ENCODE data around the gene TRIM25.

TRIM25 gene

DNA sequence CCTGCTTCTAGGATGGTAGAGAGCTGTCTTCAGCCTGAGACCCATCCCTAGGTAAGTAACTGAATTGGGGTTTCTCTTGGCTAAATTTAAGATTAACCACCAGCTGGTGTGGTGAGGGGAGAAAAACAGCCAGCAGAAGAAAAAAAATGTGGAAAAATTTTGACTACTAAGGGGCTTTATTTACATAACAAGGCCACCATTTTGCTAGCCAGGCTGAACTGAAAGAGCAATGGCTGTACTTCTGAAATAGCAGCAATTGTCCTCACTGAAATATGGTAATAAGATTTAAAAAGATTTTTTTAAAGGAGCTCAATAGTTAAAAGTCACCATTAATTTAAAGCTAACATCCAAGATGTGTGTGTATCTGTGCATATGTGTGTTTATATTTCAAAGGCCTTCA, 12.4 kb upstream of the TRIM25 start:
- no peak for DNase-seq (ENCODE audit: low read depth)

DNA sequence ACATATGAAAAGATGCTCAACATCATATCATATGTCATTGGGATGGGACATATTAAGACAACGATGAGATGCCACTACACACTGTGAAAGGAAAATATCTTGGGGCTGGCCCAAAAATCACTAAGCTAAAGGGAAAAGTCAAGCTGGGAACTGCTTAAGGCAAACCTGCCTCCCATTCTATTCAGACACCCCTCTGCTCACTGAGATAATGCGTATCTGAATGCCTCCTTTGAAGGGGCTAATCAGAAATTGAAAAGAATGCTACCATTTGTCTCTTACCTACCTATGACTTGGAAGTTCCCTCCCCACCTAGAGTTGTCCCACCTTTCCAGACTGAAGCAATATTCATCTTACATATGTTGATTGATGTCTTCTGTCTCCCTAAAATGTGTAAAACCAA, 11.2 kb upstream of the TRIM25 start:
- DNase-seq (ENCODE audit: low read depth) = no peak

DNA sequence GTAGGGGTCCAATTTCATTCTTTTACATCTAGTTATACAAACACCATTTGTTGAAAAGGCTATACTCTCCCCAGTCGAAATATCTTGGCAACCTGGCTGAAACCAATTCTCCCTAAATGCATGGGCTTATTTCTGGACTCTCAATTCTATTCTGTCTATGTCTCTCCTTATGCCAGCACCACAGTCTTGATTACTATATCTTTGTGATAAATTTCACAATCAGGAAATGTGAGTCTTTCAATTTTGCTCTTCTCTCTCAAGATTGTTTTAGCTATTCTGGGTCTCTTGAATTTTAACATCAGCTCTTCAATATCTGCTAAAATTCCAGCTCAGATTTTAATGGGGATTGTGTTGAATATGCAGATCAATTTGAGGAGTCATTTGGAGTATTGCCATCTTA, 5.9 kb upstream of the TRIM25 start:
- DNase-seq (ENCODE audit: low read depth) = no peak

DNA sequence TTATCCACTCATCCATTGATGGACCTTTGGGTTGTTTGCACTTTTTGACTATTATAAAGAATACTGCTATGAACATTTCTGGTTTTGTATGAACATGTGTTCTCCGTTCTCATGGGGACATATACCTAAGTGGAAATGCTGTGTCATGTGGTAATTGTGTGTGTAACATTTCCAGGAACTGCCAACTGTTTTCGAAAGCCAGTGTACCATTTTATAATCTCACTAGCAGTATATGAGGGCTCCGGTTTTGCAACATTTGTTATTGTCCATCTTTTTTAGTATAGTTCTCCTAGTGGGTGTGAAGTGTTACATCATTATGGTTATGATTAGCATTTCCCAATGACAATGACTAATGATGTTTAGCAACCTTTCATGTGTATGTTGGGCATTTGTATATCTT, 5.1 kb upstream of the TRIM25 start:
- DNase-seq (ENCODE audit: low read depth) = no peak

DNA sequence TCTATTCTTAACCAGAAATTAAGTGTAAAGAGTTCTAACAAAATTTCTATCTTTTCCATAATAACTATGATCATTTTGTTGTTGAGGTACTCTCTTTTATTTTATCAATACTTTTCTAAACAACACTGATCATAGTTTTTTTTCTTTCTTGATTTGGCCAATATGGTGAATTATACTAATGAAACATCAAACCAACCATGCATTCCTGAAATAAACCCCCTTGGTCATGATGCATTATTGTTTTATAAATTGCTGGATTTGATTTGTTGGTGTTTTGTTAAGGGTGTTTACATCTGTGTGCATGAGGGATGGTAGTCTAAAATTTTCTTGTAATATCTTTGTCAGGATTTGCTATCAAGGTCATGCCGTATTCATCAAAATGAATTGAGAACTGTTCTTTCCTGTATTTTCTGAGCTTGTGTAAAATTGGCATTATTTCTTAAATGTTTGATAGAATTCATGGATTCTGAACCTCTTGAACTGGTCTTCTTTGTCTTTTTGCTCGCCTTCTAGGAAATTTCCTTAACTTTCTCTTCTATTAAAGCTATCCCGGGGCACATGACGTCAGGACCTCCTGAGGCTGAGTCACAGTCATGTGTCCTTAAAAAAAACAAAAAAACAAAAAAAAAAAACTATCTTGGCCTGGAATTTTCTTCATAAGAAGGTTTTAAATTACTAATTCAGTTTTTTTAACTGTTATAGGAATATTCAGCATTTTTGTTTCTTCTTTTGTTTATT, 3.9 kb upstream of the TRIM25 start:
- no peak for DNase-seq (ENCODE audit: low read depth)

DNA sequence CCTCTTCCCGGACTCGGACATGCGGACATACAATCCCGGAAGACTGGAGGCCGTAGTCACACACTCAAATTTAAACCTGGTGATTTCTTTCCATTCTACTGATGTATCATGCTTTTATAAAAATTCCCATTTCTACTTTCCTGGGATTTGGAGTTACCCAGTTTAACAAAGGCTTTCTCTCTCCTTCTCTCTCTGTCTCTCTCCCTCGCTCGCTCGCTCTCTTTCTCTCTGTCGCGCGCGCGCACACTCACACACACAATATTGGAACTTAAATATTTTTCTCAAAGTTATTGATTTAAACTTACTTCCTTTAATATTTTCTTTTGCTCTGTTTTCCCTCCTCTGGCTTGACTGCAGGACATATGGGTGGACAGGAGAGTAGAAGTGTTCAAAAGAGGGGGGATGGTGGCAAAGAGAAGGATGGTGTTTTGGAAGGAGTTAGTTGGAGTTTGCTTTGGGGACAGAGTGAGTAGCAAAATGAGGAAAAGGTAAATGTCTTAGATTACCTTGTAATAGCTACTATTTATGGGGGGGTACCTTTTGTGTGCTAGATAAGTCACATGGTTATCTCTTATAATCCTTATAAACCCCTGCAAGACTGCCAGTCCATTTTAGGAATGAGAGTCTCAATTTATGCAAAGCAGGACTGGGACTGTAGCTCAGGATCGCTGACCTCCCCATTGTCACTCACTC, 878 bp upstream of the TRIM25 start:
- no peak for DNase-seq (ENCODE audit: low read depth)

DNA sequence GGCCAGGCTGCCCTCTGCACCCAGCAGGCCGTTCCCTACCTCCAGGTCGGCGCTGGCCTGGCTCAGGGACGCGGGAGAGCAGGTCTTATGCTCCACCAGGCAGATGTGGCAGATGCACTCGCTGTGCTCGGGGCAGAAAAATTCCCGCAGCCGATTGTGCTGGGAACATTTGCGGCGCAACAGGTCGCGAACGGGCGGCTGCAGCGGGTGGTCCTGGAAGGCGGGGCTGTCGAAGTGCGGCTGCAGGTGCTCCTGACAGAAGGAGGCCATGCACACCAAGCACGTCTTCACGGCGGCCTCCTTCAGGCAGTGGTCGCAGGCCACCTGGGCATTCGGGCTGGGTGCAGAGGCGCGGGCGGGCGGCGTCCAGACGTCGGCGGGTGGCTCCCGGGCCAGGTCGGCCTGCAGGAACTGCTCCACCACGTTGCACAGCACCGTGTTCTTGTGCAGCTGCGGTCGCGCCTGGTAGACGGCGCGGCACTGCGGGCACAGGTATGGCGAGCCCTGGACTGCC, 439 bp downstream of the TRIM25 start:
- DNase-seq (ENCODE audit: low read depth) = no peak

DNA sequence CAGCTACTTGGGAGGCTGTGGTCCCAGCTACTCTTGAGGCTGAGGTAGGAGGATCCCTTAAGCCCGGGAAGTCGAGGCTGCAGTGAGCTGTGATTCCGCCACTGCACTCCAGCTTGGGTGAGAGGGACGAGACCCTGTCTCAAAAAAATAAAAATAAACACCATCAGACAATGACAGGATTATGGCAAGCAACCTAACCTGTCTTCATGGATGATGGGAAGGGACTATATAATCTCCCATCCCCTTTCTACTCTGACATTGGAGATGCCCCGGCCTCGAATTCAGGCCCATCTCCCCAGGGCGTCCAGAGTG, 893 bp downstream of the TRIM25 start:
- DNase-seq (ENCODE audit: low read depth) = no peak

DNA sequence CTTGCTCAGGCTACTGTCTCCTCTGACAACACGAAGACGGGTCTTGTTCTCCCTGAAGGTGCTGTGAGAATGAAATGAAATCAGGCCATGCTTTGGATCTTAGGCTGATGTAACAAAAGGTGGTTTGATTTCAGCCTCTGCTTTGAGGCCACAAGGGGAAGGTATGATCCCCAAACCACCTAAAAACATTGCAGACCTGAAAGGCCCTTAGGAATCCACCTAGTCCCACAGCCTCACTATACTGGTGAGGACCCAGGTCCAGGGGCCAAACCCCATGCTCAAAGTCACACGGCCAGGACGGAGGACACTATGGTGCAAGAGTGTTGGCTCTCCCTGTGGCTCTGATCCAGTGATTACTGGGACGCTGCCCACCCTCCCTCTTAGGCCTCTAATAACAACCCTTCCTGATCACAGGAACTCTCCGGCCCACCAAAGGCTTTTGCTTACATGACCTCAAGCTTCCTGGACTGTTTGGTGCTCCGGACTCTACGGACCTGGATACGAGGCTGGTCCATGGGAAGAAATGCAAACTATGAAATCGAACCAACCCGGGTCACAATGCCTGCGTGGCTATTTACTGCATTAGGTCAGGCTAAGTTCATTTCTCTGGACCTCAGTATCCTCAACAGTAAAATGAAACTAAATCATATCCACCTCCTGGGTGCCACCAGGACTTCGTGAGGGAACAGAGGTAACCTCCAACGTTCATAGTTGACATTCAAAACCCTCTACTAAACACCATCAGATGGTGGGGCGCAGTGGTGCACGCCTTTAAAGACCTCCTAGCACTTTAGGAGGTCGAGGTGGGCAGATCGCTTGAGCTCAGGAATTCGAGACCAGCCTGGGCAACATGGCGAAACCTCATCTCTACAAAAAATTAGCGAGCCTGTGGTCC, 1.5 kb downstream of the TRIM25 start:
- no peak for DNase-seq (ENCODE audit: low read depth)

DNA sequence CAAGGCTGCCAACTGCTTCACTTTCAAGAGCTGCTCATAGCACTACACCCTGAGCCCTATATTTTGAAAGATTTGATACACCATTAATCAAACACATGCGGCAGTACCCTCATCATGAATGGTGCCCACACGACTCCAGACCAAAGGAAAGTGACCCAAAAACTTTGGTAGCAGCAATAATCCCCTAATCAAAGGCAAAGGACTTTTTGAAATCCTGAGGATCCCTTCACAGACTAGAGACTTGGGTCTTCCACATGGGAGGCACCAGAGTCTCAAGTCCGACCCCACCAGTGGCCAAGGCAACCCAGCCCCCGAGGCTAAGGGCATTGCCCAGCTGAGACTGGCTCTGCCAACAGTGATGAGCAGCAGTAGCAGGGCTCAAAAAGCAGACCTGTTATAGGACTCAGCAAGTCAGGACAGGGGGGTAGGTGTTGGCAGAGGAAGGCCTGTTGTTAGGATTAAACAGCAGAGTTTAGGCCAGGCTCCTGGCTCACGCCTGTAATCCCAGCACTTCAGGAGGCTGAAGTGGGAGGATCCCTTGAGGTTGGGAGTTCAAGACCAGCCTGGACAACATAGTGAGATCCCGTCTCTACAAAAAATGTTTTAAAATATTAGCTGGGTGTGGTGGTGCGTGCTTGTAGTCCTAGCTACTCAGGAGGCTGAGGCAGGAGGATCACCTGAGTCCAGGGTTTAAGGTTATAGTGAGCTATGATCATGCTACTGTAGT, 3.2 kb downstream of the TRIM25 start:
- no peak for DNase-seq (ENCODE audit: low read depth)

DNA sequence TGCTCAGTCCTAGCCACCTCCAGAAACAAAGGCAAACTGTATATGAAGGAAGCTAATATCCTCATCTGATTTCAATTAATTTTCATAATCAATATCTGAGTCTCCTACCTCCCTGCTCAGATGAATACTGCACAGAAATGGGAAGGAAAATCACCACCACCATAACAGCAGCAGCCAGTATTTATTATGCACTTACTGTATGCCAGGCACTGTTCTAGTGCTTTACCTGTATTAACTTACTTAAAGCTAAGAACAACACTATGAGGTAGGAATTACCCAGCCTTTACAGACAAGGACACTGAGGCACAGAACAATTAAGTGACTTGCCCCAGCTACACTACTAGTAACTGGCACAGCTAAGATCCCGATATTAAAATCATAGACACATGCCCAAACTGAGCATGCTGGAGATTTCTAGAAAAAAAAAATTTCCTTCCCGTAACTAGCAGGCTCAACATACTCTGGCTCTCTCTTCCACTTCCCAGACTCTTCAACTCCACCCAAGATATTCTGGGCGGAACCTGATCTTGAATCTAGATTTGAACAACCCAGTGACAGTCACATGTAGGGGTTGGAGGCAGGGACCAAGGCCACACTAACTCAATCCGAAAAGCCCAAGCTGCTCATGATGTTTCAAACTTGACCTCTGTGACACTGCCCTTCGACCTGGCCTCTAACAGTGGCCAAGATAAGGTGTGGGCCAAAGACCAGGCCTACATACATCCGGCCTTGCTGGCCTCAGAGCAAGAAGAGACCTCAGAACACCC, 3.9 kb downstream of the TRIM25 start:
- DNase-seq (ENCODE audit: low read depth) = no peak

DNA sequence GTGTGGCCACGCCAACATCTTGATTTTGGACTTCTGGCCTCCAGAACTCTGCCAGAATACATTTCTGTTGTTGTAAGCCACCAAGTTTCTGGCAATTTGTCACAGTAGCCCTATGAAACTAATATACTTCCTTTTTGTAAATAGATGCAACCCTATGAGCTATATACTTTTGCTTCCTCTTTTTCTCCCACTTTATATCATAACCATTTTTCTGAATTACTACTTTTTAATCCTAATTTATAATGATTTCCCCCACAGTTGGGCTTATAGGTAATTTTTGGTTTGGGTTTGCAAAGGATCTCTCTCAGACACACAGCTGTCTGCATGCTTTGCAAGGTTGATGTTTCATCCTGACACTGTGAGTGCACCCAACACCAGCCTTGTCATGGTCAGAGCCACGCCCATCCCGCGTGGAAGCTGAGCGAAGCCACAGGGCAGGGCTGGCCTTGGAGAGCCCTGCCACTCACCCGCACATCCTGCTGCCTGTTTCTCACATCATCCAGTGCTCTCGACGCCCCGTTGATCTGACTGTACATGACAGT, 5.8 kb downstream of the TRIM25 start:
- no peak for DNase-seq (ENCODE audit: low read depth)

DNA sequence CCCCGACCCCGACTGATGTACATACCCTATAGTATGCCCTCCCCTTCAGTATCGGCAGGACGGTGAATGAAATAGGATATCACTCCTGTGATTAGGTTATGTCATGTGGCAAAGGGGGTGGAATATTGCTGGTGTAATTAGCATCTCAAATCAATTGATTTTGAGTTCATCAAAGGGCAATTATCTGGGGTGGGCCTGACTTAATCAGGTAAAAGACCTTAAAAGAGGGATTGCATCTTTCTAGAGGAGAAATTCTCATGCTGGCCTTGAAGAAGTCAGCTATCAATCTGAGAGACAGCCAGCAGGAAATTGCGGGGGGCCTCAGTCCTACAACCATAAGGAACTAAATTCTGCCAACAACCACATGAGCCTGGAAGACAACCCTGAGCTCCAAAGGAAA, 10.3 kb downstream of the TRIM25 start:
- DNase-seq (ENCODE audit: low read depth) = no peak

DNA sequence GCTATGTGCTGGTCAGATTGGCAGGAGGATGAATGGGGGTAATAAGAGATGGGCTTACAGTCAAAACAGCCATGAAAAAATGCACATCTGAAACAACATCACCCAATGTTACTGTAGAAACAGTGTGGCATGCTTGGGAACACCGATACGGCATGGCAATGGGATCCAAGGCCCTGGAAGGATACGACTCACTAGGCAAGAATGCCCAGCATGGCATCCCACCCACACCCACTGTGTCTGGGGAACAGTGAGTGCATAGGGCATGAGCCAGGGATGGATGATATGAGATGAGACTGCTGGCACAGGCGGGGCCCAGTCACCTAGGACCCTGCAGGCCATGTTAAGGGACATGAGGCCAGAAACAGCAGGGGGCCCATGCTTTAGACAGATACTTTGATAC, 11.5 kb downstream of the TRIM25 start:
- no peak for DNase-seq (ENCODE audit: low read depth)

DNA sequence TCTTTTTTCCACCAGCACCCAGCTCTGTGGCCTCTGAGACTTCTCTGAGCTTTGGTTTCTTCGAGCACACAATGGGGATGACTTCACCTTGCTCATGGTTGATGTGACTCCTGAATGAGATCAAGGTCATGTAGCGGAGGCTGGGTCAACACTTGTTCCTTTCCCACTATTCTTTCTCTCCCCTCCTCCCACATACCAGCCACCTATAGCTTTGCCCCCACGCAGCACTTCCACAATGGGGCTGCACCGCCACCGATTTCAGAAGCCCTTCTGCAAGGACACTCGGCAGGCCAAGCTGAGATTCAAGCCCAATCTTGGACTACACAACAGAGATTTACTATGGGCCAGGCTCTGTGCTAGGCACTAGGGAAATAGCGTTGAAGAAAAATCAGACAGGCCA, 14.4 kb downstream of the TRIM25 start:
- no peak for DNase-seq (ENCODE audit: low read depth)

DNA sequence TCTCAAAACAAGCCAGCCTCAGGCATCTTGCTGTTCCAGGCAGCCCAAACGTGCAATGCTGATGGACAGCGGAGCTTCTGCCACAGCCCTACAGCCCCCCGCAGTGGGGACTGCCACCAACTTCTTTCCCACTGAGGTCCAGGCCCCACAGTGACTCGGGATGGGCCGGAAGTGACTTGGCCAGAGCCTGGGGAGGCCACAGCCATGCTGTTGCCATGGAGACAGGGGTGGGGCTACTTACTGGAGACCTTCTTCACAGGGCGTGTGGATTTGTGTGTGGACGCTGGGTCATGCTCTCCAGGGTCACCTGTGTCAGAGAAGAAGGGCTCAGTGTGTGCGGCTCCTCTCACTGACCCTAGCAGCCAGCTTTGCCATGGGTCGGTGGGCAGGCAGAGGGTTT, 15.0 kb downstream of the TRIM25 start:
- DNase-seq (ENCODE audit: low read depth) = no peak

DNA sequence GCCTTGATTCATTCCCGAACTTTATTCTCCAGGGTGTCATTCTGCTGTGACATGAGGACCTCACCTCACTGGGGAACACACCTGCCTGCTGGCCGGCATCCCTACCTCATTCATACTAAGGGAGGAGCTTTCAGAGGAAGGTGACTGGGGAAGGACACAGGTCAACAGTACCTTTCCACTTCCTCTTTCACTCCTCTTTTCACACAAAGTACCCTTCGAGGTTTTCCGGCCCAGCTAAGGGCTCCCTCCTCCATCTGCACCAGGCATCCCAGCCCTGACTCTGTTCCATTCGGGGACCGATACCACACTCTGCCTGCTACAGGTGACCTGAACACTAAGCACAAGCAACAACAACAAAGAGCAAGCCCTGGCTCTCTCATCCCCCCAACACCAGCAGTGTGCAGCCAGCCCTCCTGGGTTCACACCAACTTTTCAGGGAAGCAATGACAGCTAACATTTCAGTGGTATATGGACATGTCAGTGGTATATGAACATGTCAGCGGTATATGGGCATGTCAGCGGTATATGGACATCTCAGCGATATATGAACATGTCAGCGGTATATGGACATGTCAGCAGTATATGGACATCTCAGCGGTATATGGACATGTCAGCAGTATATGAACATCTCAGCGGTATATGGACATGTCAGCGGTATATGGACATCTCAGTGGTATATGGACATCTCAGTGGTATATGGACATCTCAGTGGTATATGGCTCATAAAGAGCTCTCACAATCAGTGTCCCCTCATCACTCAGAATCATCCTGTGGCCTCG, 16.0 kb downstream of the TRIM25 start:
- DNase-seq (ENCODE audit: low read depth) = no peak

DNA sequence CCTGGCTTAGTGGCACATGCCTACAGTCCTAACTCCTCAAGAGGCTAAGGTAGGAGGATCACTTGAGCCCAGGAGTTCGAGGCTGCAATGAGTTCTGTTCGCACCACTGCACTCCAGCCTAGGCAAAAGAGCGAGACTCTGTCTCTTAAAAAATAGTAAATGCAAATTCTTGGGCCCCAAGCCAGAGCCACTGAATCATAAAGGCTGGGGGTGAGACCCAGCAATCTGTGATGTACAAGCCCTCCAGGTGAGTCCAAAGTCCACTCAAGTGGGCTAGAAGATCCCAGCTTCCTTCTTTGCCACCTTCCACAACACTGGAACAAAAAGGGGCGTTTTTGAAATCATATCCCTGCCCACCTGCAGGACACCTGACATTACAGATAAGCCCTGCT, 16.9 kb downstream of the TRIM25 start:
- DNase-seq (ENCODE audit: low read depth) = no peak

DNA sequence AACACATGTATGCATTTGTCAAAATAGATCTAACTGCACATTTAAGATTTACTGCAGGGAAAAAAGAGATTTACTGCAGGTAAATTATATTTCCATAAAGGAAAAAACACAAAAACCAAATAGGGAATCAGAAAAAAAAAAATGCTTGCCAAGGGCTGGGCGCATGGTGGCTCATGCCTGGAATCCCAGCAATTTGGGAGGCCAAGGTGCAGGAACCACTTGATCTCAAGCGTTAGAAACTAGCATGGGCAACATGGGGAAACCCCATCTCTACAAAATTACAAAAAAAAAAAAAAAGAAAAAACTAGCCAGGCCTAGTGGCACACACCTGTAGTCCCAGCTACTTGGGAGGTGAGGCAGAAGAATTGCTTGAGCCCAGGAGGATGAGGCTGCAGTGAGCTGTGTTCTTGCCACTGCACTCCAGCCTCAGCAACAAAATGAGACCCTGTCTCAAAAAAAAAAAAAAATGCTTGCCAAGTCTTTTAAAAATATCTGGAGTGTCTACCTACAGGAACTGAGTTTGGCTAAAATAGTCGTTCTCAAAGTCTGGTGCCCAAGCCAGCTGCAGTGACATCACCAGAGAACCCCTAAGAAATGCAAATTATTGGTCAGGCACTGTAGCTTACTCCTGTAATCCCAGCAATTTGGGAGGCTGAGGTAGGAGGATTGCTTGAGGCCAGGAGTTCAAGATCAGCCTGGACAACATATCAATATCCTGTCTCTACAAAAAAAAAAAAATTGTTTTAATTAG, 17.5 kb downstream of the TRIM25 start:
- no peak for DNase-seq (ENCODE audit: low read depth)

All from T-helper 22 cell (primary cell).